ENCODE measurements around the gene MYH7. TPM values are rescaled to one million over a fixed set of nuclear protein-coding genes. Genes with fewer than 3 reads are reported as not detected.

MYH7 gene
- total RNA-seq, 2 experiments from 2014 or later, result not detected

DNA sequence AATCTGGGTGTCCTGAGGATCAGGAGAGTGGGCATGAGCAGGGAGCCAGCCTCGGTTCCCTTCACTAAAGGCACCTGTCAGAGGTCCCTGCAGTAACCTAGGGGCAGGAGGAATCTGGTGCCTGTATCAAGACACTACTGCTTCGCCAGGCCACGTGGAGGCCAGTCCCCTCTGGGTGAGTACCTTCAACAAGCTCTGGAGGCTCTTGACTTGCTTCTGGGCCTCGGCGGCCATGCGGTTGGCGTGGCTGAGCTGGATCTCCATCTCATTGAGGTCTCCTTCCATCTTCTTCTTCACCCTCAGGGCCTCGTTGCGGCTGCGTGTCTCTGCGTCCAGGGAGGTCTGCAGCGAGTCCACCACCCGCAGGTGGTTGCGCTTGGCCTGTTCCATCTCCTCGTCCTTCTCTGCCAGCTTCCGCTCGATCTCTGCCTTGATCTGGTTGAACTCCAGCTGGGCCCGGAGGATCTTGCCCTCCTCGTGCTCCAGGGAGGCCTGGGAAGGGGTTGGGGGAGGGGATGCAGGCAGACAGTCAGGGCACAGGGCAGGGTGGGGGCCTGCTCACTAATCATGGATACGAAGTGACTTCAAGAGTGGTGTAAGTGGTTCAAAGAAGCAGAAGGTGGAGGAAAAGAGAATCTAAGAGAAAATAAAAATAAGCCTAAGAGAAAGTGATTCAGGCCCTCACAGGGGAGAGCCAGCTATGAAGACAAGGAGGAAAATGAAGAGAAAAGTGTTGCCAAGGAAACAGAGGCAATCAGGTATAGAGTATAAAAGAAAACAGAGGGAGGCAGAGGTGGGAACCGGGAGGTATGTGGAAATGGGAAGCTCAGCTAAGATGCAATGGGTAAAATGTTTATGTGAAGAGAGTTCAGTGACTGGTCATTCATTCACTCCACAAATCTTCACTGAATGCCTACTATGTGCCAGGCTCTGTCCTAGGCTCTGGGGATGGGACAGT lies 19.4 kb downstream of the MYH7 start:
- intact Hi-C loops (cut with micrococcal nuclease), result no loop called here
- no peak overlapping the region for H3K27ac Mint-ChIP-seq
- peaks cover 5% of the 10 kb centered on the region for H3K27me3 Mint-ChIP-seq
- CTCF ChIA-PET, result interaction anchor here (1.4 to 1.7 kb wide), 2 partner anchors 36 kb away, joined by 5 to 6 read pairs; no protein-coding TSS in a partner anchor
- no peak overlapping the region for H3K4me3 Mint-ChIP-seq
- POLR2A ChIA-PET, result no interaction called here
- H3K4me1 Mint-ChIP-seq (ENCODE audit: low read depth), result peaks cover 3% of the 10 kb centered on the region
- no peaks in the 10 kb centered on the region for H3K36me3 Mint-ChIP-seq (ENCODE audit: low read depth)
- ATAC-seq (no peak), DNase-seq (no peak)
- TF ChIP-seq CTCF (IDR thresholded peaks at IDR 0.05), result no peak
- H3K9me3 Mint-ChIP-seq, result no peaks in the 10 kb centered on the region

DNA sequence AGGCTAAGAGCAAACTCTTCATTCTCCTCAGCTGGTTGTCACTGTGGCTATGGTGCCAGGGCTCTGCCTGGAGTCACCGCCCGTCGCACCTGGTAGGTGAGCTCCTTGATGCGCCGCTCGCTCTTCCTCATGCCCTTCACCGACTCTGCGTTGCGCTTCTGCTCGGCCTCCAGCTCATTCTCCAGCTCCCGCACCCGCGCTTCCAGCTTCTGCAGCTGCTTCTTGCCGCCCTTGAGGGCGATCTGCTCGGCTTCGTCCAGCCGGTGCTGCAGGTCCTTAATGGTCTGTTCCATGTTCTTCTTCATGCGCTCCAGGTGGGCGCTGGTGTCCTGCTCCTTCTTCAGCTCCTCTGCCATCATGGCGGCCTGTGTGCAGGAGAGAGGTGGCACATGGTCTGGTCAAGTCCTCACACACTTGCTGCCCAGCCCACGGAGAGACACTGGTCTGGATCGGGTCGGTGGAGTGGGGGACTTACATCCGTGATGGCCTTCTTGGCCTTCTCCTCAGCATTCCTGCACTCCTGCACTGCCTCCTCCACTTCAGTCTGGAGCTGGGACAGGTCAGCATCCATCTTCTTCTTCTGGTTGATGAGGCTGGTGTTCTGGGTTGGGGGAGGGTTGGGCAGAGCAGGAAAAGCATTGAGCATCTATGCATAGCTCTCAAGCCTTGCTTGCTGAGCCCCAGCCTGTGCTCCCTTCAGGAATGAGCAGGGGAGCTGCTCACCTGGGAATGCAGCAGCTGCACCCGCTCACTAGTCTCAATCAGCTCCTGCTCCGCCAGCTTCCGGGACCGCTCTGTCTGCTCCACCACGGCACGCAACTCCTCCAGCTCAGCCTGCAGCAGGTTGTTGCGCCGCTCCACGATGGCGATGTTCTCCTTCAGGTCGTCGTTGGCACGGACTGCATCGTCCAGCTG lies 20.3 kb downstream of the MYH7 start:
- Mint-ChIP-seq H3K4me1 (ENCODE audit: low read depth) (no peaks in the 10 kb centered on the region), H3K27ac (no peak overlapping the region), H3K27me3 (peaks cover 5% of the 10 kb centered on the region), H3K9me3 (no peaks in the 10 kb centered on the region), H3K36me3 (ENCODE audit: low read depth) (no peaks in the 10 kb centered on the region), H3K4me3 (no peak overlapping the region)
- no peak for TF ChIP-seq CTCF (IDR thresholded peaks at IDR 0.05)
- POLR2A ChIA-PET, result no interaction called here
- intact Hi-C loops (cut with micrococcal nuclease), result no loop called here
- CTCF ChIA-PET, result interaction anchor here (1.7 kb wide), 1 partner anchor 35 kb away, joined by 6 read pairs; no protein-coding TSS in a partner anchor
- DNase-seq, result no peak
- ATAC-seq, result no peak

GRCh38 chr14:23414254-23414653 lies 21.2 kb downstream of the MYH7 start:
- Mint-ChIP-seq H3K27ac (no peak overlapping the region), H3K27me3 (peaks cover 5% of the 10 kb centered on the region), H3K9me3 (no peaks in the 10 kb centered on the region), H3K36me3 (ENCODE audit: low read depth) (no peaks in the 10 kb centered on the region), H3K4me3 (no peak overlapping the region), H3K4me1 (ENCODE audit: low read depth) (no peaks in the 10 kb centered on the region)
- no peak for TF ChIP-seq CTCF (IDR thresholded peaks at IDR 0.05)
- intact Hi-C loops (cut with micrococcal nuclease), result no loop called here
- DNase-seq, result no peak
- ChIA-PET POLR2A (no interaction called here), CTCF (interaction anchor here (1.7 kb wide), 1 partner anchor 34 kb away, joined by 6 read pairs; no protein-coding TSS in a partner anchor)
- ATAC-seq, result no peak

DNA sequence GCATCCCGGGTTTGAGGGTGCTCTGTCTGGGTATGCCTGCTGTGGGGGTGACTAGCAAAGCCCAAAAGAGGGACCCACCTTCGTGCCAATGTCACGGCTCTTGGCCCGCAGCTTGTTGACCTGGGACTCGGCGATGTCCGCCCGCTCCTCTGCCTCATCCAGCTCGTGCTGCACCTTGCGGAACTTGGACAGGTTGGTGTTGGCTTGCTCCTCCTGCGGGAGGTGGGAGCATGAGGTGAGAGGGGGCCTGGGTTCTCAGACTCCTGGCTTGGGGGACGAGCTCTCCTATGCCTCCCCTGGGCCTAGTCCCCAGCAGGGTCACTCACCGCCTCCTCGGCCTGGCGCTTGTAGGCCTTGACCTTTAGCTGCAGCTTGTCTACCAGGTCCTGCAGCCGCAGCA lies 21.8 kb downstream of the MYH7 start:
- Mint-ChIP-seq H3K4me1 (ENCODE audit: low read depth) (no peaks in the 10 kb centered on the region), H3K27ac (no peak overlapping the region), H3K9me3 (no peaks in the 10 kb centered on the region), H3K4me3 (no peak overlapping the region), H3K36me3 (ENCODE audit: low read depth) (no peaks in the 10 kb centered on the region), H3K27me3 (peaks cover 5% of the 10 kb centered on the region)
- no peak for TF ChIP-seq CTCF (IDR thresholded peaks at IDR 0.05)
- no peak for ATAC-seq
- DNase-seq, result no peak
- CTCF ChIA-PET, result no interaction called here
- POLR2A ChIA-PET, result no interaction called here
- intact Hi-C loops (cut with micrococcal nuclease), result no loop called here
